K562 (cell line): Measurements from ENCODE around the gene HMBS. TPM values are rescaled to one million over a fixed set of nuclear protein-coding genes. Genes with fewer than 3 reads are reported as not detected.

ENCODE experiments used
- ATAC-seq: fragments of 200-7000 bp; cut with Tn5 transposase; 3 replicates; pipeline ENCODE4 v1.9.1; 2020; ENCODE audit warnings: moderate library complexity
- BruUV-seq: library from RNA; stranded (reverse); fragments of 400-500 nt; replicated peaks from 2 replicates; lab custom pipeline; 2021; lab: Mats Ljungman, UMichigan
- CTCF ChIA-PET: fragments of 300-600 bp; formaldehyde crosslinking; extraction: SDS; loops from one replicate; lab custom pipeline; 2021; ENCODE audit warnings: low intra/inter-chr PET ratio; lab: Yijun Ruan, JAX
- POLR2A ChIA-PET: fragments of 300-600, 350-650 bp; sonication (Branson Sonifier 250); formaldehyde crosslinking; extraction: SDS; loops from one replicate; lab custom pipeline; 2021; ENCODE audit warnings: antibody characterized with exemption, inconsistent platforms; lab: Yijun Ruan, JAX
- DNase-seq, 4 experiments: peaks; one replicate each; pipeline versions ENCODE4 v3.0.0 to v3.0.0-alpha.2; 2011 to 2018; ENCODE audit warnings: low spot score in 3 of 4, mixed read lengths in 3 of 4; ENCODE audit errors: extremely low read depth in 1 of 4
- FAIRE-seq: peaks from 2 replicates; lab custom pipeline; 2011; peaks lifted over from hg19 to GRCh38; lab: Jason Lieb, UNC
- H2AFZ ChIP-seq: 2 replicates; pipeline ENCODE4 v1.6.0; 2011; ENCODE audit warnings: low read depth, low read length, control low read depth, inconsistent platforms
- H3K27ac ChIP-seq: fragments of 200-600 bp; 3 replicates; pipeline ENCODE4 v1.8.0; 2011; ENCODE audit warnings: low read depth, mild to moderate bottlenecking, control low read depth, inconsistent platforms, low read length, moderate library complexity, mixed read lengths; ENCODE audit errors: extremely low read depth
- H3K27me3 ChIP-seq, 2 experiments: fragments of 300-600 bp in 1 of 2; 2 replicates in 1 of 2; 3 replicates in 1 of 2; pipeline versions ENCODE4 v1.6.0 to v1.8.0; 2011; ENCODE audit warnings: inconsistent platforms in 2 of 2, low read length in 2 of 2, mild to moderate bottlenecking in 1 of 2, mixed read lengths in 1 of 2, moderate library complexity in 1 of 2; ENCODE audit not compliant: control insufficient read depth in 2 of 2, insufficient read depth in 2 of 2
- H3K36me3 ChIP-seq: fragments of 300-600 bp; 3 replicates; pipeline ENCODE4 v1.8.0; 2011; ENCODE audit warnings: mild to moderate bottlenecking, low read length, inconsistent platforms; ENCODE audit not compliant: control insufficient read depth, insufficient read depth
- H3K4me1 ChIP-seq, 2 experiments: fragments of 200-600 bp in 1 of 2; replicated peaks in 1 of 2; 2 replicates in 1 of 2; 3 replicates in 1 of 2; pipeline versions ENCODE4 v1.5.1 to v1.8.0; 2011; ENCODE audit warnings: inconsistent platforms in 2 of 2, low read length in 2 of 2, mild to moderate bottlenecking in 1 of 2, mixed read lengths in 1 of 2, moderate library complexity in 1 of 2; ENCODE audit not compliant: control insufficient read depth in 2 of 2, insufficient read depth in 2 of 2
- H3K4me2 ChIP-seq: 2 replicates; pipeline ENCODE4 v1.6.1; 2011; ENCODE audit warnings: low read length, control low read depth, inconsistent platforms, mixed read lengths; ENCODE audit not compliant: insufficient read depth
- H3K4me3 ChIP-seq: fragments of 200-600 bp; sonication (generic), shearing (Covaris generic); 2 replicates; pipeline ENCODE4 v1.5.1; 2016; ENCODE audit warnings: control low read depth, inconsistent platforms
- H3K79me2 ChIP-seq: fragments of 200-600 bp; 3 replicates; pipeline ENCODE4 v1.8.0; 2011; ENCODE audit warnings: low read length, inconsistent platforms; ENCODE audit not compliant: control insufficient read depth, insufficient read depth
- H3K9ac ChIP-seq, 2 experiments: 2 replicates each; pipeline versions ENCODE4 v1.6.0 to v1.6.1; 2011; ENCODE audit warnings: low read depth in 2 of 2, low read length in 2 of 2, control low read depth in 1 of 2, inconsistent platforms in 1 of 2, mild to moderate bottlenecking in 1 of 2, mixed read lengths in 1 of 2; ENCODE audit not compliant: insufficient read depth in 1 of 2
- H3K9me1 ChIP-seq: one replicate; pipeline ENCODE4 v1.6.0; 2011; ENCODE audit warnings: inconsistent platforms, mild to moderate bottlenecking, low read length, moderate library complexity; ENCODE audit not compliant: control insufficient read depth, insufficient read depth
- H3K9me3 ChIP-seq: replicated peaks from 2 replicates; pipeline ENCODE4 v1.5.1; 2011; ENCODE audit warnings: low read depth, low read length, inconsistent platforms; ENCODE audit not compliant: control insufficient read depth, insufficient read depth
- H4K20me1 ChIP-seq: replicated peaks from 2 replicates; pipeline ENCODE4 v1.6.1; 2011; ENCODE audit warnings: low read length, inconsistent platforms, mixed read lengths; ENCODE audit not compliant: control insufficient read depth, insufficient read depth
- CAMTA2 ChIP-seq: fragments of 250-450 bp; sonication (Bioruptor Pico); conservative IDR thresholded peaks from 2 replicates; pipeline ENCODE4 v1.5.1; 2022
- KHSRP ChIP-seq: fragments of 450-650 bp; IDR thresholded peaks from 2 replicates; pipeline ENCODE4 v1.6.1; 2017
- NFE2 ChIP-seq: IDR thresholded peaks from 2 replicates; pipeline ENCODE4 v1.6.1; 2014; ENCODE audit warnings: antibody characterized with exemption, low read depth
- RBFOX2 ChIP-seq: fragments of 200-400 bp; formaldehyde crosslinking; IDR thresholded peaks from 2 replicates; pipeline ENCODE4 v1.6.1; 2017; ENCODE audit warnings: low read depth, mild to moderate bottlenecking, low read length, moderate library complexity
- RBM15 ChIP-seq: fragments of 200-400 bp; formaldehyde crosslinking; IDR thresholded peaks from 2 replicates; pipeline ENCODE4 v1.6.1; 2018; ENCODE audit warnings: mild to moderate bottlenecking, low read length, moderate library complexity; ENCODE audit not compliant: insufficient read depth
- WGBS: fragments of 100-300 bp; shearing (Covaris generic); methylation state at CpG from one replicate; pipeline ENCODE4 v1.1.6; 2016; ENCODE audit warnings: low coverage, mixed read lengths; ENCODE audit not compliant: insufficient coverage; ENCODE audit errors: missing lambda C conversion rate; 5-methylcytosine and 5-hydroxymethylcytosine counted together
- in situ Hi-C: fragments of 300-500 bp; cut with MboI; formaldehyde crosslinking; loops from 4 replicates; pipeline ENCODE4 v1.15.0; 2018; ENCODE audit warnings: inconsistent platforms, mixed read lengths
- intact Hi-C: fragments of 100-400 bp; cut with micrococcal nuclease; formaldehyde crosslinking; loops from 2 replicates; pipeline ENCODE4 v1.14.2; 2022
- polyA plus RNA-seq, 8 experiments: library from polyadenylated mRNA; depleted of rRNA in 4 of 8; stranded (reverse) in 5 of 8; unstranded in 3 of 8; fragments of >200 nt; fragmentation: Nextera tagmentation in 2 of 8; fragmentation: Illumina TruSeq in 1 of 8; extraction: Ambion mirVana in 2 of 8; extraction: Trizol in 1 of 8; gene quantifications; 2 replicates each; pipeline versions ENCODE4 v1.2.1 to v1.2.3, GENCODE V29; 2011 to 2014; ENCODE audit warnings: inconsistent platforms in 1 of 8, missing spikeins in 1 of 8
- total RNA-seq, 7 experiments: library from RNA; depleted of rRNA in 6 of 7; stranded (reverse); fragments of >200 nt in 6 of 7; fragmentation: Illumina TruSeq in 2 of 7; extraction: Trizol in 2 of 7; gene quantifications; 2 replicates each; pipeline versions ENCODE4 v1.2.1 to v1.2.3, GENCODE V29; 2011 to 2021; ENCODE audit warnings: low replicate concordance in 1 of 7
- TF ChIP-seq, protein P1 (sequence below): fragments of 250-450 bp; sonication (Bioruptor Pico); IDR thresholded peaks from 2 replicates; pipeline ENCODE4 v1.4.0; 2020; ENCODE audit warnings: mild to moderate bottlenecking, moderate library complexity, borderline replicate concordance

Gene HMBS
- total and polyA plus RNA-seq, 9 of the 15 experiments (the other 6 are each of a cell fraction or from before 2014, with no cell fraction given): 56.9 to 385 (median 286) TPM

DNA sequence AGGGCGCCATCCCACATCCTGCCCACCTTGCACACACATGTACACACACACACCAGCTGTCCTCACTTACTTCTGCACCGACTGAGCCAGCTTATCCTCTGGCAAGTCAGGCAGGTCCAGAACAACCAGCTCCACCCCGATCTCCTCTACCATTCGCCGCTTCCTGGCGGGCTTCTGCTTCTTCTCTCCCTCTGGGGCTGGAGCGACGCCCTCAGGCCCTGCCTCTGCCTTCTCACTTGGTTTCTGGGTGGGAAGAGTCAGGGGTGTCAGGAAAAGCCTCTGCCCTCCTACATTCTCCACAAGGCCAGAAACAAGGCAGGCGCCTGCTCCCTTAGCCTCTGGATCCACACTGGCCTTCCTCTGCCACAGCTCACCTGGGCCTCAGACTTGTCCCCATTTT lies 36.0 kb upstream of the HMBS start:
- CTCF ChIA-PET: no interaction called here
- FAIRE-seq (no peak), DNase-seq (peak in 2 of 4 experiments; percentile 8 to 10), ATAC-seq (no peak)
- in situ Hi-C loops: no loop called here
- no peak overlapping the region for H3K4me3 ChIP-seq
- POLR2A ChIA-PET: interaction anchor here (0.7 to 9.3 kb wide), 8 partner anchors 6 to 46 kb away, joined by 3 to 132 read pairs (median 5); partner anchors contain the start of genes HMBS, HYOU1, RPS25 and TRAPPC4
- BruUV-seq: TSS peak; percentile 32
- intact Hi-C loops: no loop called here
- H3K79me2 ChIP-seq: no peaks in the 10 kb centered on the region
- H3K27ac ChIP-seq: no peak overlapping the region
- no peaks in the 10 kb centered on the region for H3K4me1 ChIP-seq
- H4K20me1 ChIP-seq: no peaks in the 10 kb centered on the region
- peak overlapping the region in 1 of 2 experiments; percentile 14; a peak in 1 of 4 replicates for H3K9ac ChIP-seq
- no peak overlapping the region for H3K4me2 ChIP-seq
- 88% methylated on average over 5 of the region's 9 CpGs for WGBS
- H3K9me3 ChIP-seq: no peaks in the 10 kb centered on the region
- TF ChIP-seq RBFOX2: peak; percentile 65; the same call in 1 of the 2 replicates
- no peak for TF ChIP-seq NFE2
- no peak for TF ChIP-seq KHSRP
- TF ChIP-seq RBM15: no peak
- TF ChIP-seq, protein P1, sequence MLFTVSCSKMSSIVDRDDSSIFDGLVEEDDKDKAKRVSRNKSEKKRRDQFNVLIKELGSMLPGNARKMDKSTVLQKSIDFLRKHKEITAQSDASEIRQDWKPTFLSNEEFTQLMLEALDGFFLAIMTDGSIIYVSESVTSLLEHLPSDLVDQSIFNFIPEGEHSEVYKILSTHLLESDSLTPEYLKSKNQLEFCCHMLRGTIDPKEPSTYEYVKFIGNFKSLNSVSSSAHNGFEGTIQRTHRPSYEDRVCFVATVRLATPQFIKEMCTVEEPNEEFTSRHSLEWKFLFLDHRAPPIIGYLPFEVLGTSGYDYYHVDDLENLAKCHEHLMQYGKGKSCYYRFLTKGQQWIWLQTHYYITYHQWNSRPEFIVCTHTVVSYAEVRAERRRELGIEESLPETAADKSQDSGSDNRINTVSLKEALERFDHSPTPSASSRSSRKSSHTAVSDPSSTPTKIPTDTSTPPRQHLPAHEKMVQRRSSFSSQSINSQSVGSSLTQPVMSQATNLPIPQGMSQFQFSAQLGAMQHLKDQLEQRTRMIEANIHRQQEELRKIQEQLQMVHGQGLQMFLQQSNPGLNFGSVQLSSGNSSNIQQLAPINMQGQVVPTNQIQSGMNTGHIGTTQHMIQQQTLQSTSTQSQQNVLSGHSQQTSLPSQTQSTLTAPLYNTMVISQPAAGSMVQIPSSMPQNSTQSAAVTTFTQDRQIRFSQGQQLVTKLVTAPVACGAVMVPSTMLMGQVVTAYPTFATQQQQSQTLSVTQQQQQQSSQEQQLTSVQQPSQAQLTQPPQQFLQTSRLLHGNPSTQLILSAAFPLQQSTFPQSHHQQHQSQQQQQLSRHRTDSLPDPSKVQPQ: no peak
- TF ChIP-seq CAMTA2 (CRISPR knock-in tag): no peak
- peaks cover 93% of the 10 kb centered on the region for H3K36me3 ChIP-seq
- no peaks in the 10 kb centered on the region for H3K27me3 ChIP-seq
- no peak overlapping the region for H2AFZ ChIP-seq
- H3K9me1 ChIP-seq: peaks cover 3% of the 10 kb centered on the region
